HL-60/S4 treated with retinoic acid at 250 ng/mL for 4 days and 3 days (cell line): Measurements from ENCODE around the gene KDM4B.

Experiments
- in situ Hi-C: fragments of 300-500 bp; cut with MboI; formaldehyde crosslinking; loops from 2 replicates; pipeline ENCODE4 v1.7.0; 2022; ENCODE audit warnings: low sequenced_read_pairs

Gene KDM4B

GRCh38 chr19:5132206-5132560, 163.3 kb downstream of the KDM4B start:
- in situ Hi-C loops = no loop called here

DNA sequence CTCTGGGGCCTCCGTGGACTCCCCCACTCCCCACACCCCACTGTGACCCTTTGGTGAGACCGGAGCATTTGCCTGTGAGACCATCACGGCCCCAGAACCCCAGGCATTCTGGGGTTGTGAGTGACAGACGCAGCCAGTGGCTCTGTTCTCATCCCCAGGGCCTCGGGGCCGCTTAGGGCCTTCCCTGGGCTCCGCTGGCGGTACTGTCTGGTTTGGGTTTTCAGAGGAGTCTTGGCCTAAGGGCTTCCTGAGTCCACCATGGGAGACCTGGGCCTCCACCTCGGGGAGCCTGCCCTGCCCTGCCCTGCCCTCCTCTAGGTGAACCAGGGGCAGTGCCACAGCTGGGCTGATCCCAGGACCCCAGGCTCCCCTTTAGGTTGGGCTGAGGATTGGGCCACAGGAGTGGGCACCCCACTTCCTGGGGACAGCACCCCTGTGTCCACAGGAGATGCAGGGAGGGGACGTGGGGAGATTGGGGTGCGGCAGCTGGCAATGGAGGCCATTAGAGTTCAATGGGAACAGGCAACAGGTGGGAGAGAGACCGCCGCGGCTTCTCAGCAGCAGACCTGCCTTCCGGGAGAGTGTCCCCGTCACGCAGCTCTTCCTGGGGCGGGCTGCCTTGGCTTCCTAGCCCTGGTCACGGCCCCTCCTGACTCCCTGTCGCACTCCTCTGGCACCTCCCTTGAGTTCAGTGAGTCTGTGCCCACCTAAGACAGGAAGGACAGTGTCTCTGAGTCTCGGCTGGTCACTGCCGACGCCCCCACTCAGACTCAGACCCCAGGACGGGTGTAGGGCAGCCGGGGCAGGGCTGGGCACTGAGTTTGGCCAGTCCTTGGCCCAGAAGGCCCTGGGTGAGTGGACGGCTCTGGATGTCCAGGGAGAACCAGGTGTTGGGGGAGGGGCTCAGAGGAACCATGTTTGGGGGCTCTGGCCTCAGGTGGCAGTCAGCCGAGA, 164.1 kb downstream of the KDM4B start:
- in situ Hi-C loops = no loop called here

DNA sequence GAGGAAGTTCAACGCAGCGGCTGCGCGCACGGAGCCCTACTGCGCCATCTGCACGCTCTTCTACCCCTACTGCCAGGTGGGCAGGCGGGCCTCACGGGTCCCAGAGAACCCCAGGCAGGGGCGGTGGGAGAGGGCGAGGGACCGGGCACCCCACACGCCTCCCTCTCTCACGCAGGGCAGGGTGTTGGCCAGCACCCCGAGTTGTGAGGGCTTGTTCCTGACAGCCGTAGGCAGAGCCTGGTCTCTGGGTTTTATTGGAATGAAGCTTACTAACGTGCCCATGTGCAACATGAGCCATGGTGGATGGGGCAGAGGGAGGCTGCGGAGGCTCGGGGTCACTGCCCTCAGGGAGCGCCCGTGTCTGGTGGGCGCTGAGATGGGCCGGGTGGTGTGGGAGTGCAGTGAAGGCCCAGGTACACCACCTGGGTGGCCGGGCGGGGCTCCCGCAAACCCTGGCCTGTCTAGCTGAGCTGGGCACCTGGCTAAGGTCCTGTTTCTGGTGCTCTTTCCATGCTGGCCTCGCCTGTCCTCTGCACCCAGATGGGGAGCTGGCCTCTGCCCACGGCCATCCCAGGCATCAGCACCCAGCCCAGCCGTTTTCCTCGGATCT, 165.2 kb downstream of the KDM4B start:
- in situ Hi-C loops = no loop called here

GRCh38 chr19:5134691-5135090, 165.8 kb downstream of the KDM4B start:
- in situ Hi-C loops = no loop called here

GRCh38 chr19:5136073-5136855, 167.4 kb downstream of the KDM4B start:
- in situ Hi-C loops = no loop called here

DNA sequence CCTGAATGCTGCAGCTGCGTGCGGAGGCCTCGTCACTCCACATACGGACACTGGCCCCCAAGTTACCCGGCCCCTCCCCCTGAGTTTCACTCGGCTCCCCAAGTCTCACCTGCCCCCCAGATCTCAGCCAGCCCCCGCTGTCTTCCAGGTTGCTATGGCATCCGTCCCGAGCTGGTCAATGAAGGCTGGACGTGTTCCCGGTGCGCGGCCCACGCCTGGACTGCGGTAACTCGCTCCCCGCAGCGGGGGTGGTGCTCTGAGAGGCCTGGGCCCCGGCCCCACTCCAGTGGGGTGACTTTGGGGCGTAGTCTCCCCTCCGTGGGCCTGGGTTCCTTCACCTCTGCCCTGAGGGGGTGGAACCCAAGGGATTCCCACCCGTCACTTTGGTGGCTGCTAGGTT, 168.2 kb downstream of the KDM4B start:
- in situ Hi-C loops = no loop called here

DNA sequence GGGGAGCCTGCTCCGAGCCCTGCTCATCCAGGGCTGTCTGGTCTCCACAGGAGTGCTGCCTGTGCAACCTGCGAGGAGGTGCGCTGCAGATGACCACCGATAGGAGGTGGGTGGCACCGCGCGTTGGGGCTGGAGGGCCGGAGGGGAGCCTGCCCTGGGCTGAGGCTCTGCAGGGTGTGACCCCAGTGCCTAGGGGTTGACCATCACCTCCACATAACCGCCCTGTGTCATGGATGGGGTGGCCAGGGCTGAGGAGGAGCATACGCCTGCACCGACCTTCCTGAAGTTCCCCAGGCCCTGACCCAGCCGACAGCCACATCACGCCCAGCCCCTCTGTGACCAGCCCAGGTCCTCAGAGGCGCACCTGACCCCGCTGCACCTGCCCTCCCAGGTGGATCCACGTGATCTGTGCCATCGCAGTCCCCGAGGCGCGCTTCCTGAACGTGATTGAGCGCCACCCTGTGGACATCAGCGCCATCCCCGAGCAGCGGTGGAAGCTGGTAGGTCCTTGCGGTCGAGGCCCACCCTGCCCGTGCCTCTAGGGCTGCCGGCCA, 168.7 kb downstream of the KDM4B start:
- in situ Hi-C loops = no loop called here

DNA sequence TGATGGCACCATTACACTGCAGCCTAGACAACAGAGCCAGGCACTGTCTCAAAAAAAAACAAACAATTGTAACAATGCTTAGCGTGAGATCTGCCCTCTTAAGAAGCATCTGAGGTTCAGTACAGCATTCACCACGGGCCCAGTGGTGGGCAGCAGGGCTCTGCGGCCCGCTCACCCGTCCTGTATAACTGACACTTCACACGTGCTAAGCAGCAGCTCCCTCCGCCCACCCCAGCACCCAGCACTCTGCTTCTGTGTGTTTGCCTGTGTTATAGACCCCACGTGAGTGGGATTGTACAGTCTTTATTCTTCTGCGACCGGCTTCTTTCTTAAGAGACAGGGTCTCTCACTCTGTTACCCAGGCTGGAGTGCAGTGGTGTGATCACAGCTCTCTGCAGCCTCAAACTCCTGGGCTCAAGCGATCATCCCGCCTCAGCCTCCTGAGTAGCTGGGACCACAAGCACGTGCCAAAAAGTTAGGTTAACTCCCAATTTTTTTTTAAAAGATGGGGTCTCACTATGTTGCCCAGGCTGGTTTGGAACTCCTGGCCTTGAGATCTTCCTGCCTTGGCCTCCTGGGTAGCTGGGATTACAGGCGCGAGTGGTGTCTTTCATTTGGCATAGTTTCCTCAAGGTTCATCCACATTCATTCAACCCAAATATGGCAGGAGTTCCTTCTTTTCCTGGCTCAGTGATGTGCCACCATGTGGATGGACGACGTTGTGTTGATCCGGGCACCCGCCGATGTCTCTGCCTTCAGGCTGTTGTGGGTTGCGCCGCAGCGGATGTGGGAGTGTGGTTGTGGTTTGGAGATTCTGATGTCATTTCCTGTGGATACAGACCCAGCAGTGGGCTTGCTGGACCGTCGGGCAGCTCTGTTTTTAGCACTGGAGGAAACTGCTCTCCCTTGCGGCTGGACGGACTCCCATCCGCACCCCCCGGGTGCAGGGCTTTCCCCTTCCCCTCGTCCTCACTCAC, 170.0 kb downstream of the KDM4B start:
- in situ Hi-C loops = no loop called here

DNA sequence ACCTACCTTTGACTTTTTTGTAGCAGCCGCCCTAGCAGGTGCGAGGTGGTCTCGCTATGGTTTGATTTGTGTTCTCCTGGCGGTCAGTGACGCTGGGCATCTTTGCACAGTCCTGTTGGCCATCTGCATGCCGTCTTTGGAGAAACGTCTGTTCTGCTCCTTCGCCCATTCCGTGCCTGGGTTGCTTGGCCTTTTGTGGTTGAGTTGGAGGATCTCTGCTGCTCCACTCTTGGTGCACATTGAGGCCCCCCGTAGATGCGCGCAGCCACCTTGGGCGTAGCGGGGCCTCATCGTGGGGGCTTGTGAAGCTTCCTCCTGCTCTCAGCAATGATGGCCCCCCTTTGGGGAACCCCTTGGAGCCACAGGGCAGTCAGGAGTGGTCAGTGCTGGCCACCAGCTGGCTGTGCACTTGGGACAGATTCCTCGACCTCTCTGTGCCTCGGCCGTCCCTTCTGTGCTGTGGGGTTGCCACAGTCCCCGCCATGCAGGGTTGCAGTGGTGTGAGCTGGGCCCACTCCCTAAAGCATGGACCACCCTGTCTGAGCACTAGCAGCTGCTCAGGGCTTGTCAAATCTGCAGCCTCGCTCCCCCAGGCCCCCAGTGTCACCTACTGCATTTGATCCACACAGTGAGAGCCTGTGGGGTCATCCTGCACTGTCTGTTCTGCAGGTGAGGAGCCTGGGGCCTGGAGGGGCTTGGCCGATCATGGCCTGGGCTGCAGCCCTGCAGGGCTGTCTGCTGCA, 170.8 kb downstream of the KDM4B start:
- in situ Hi-C loops = no loop called here

- in situ Hi-C loops = no loop called here
Observed at GRCh38 chr19:5141129-5141849, 172.4 kb downstream of the KDM4B start.

- in situ Hi-C loops = no loop called here
Observed at GRCh38 chr19:5141850-5142724, 173.2 kb downstream of the KDM4B start.

DNA sequence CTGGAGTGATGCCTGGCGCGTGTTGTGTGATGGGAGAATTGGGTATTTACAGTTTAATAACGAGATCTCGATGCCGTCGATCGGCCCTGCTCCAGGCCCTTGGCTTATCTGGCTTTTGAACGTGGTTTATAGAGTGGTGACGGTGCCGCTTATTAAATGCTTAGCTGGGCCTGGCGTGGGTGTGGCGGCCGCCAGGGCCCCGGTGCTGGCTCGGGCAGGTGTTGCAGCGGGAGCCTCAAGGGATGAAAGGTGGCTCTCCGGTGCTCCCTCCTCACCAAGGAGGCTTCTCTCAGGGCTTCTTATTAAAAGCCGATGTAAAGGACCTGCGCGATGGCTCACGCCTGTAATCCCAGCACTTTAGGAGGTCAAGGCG, 173.8 kb downstream of the KDM4B start:
- in situ Hi-C loops = no loop called here

DNA sequence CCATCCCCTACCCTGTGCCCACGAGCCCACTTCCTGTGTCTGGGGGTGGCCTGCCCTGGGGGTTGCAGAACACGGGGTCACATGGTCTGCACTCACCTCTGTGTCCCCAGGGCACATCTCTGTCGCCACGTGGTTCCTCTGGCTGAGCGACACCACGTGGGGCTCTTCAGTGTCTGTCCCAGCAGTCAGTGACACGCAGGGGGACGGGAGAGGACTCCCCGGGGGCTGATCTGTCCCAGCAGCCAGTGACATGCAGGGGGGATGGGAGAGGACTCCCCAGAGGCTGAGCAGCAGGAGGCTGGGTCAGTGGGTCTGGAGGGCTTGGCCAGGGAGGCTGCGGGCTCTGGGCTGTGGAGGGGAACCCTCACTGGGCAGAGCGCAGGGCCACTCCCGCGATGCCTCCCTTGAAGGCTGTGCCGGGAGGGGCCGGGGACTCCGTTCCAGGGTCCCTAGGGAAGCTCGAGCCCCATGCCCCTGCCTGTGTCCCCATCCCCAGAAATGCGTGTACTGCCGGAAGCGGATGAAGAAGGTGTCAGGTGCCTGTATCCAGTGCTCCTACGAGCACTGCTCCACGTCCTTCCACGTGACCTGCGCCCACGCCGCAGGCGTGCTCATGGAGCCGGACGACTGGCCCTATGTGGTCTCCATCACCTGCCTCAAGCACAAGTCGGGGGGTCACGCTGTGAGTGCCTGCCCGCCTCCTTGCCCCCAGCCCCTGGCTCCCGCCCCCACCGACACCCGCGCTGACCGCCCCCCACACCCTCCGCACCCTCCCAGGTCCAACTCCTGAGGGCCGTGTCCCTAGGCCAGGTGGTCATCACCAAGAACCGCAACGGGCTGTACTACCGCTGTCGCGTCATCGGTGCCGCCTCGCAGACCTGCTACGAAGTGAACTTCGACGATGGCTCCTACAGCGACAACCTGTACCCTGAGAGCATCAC, 174.8 kb downstream of the KDM4B start:
- in situ Hi-C loops = no loop called here

DNA sequence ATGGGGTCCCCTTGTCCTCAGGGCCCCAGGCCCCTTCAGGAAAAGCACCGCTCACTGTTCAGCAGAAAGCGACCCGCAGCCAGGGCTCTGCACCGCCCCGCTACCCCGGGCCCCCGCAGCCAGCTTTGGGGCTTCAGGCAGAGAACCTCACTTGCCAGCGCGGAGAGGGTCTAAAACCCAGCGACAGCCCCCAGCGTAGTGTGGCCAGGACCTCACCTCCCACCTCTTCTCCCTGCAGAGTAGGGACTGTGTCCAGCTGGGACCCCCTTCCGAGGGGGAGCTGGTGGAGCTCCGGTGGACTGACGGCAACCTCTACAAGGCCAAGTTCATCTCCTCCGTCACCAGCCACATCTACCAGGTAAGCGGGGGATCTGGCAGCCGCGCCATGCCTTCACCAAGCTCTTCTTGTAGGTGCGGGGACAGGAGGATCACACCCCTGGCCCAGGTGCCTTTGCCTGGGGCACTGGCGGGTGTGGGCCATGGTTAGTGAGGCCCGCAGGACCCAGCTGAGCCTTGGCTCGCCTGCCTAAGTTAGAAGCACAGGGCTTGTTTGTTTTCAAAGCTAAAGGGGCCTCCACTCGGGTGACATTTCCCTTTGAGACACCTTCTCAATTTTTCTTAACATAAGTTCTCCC, 175.7 kb downstream of the KDM4B start:
- in situ Hi-C loops = no loop called here

DNA sequence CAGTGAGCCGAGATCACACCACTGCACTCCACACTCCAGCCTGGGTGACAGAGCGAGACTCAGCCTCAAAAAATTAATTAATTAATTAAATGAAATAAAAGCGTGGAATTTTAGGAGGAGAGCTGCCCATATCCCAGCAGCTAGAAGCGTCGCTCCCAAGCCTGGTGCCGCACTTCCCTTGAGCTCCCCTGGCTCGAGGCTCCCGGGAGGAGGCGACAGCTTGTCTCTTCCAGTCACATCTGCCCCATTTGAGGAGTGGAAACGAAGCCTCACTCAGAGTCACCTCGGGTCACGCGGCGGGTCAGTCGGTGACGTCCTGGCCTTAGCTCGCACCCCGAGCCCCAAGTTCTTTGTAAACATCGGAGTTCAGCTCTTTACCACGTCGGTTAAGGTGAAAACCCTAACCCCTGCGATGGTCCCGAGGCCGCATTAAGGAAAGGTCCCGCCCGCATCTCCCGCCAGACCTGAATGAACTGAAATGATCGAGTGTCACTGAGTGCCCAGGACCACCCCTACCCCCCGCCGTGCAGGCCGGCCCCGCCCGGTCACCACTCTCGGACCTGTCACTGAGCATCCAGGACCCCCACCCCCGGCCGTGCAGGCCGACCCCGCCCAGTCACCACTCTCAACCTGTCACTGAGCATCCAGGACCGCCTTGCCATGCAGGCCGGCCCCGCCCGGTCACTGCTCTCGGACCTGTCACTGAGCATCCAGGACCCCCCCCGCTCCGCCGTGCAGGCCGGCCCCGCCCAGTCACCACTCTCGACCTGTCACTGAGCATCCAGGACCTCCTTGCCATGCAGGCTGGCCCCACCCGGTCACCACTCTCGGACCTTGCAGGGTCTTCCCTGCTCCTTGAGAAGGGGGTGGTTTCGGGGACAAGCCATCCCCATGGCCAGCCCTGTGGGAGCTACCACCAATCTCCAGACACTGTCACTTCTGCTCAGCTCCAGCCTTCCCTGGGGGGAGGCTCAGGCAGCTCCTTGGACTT, 176.9 kb downstream of the KDM4B start:
- in situ Hi-C loops = no loop called here
